ENCODE results near the gene TRIM60.
"Not testable (repeated sequence)": the region's sequence is repeated elsewhere in the genome, so short reads cannot be mapped to it uniquely, and the experiment has no call there.

The TRIM60 gene

GRCh38 chr4:165031436-165032211 lies at the start of gene TRIM60:
Gene TRIM60 (plus strand): TSS chr4:165031999. CDS start chr4:165040073, 8,074 bp downstream.
- no peak for DNase-seq

GRCh38 chr4:164989471-164989870 lies 42.3 kb upstream of the TRIM60 start:
- DNase-seq: no peak

GRCh38 chr4:164990786-164991185 lies 41.0 kb upstream of the TRIM60 start:
- not testable (repeated sequence) for DNase-seq

- not testable (repeated sequence) for DNase-seq
Measured at GRCh38 chr4:164996123-164996522, 35.7 kb upstream of the TRIM60 start.

GRCh38 chr4:164997324-164997723 lies 34.5 kb upstream of the TRIM60 start:
- no peak for DNase-seq

GRCh38 chr4:164997941-164998340 lies 33.9 kb upstream of the TRIM60 start:
- no peak for DNase-seq

- not testable (repeated sequence) for DNase-seq
Measured at GRCh38 chr4:164998526-164999080, 33.2 kb upstream of the TRIM60 start.

GRCh38 chr4:165001957-165002356 lies 29.8 kb upstream of the TRIM60 start:
- not testable (repeated sequence) for DNase-seq

GRCh38 chr4:165005352-165005925 lies 26.4 kb upstream of the TRIM60 start:
- no peak for DNase-seq

- no peak for DNase-seq
Measured at GRCh38 chr4:165006456-165006855, 25.3 kb upstream of the TRIM60 start.

- no peak for DNase-seq
Measured at GRCh38 chr4:165006886-165007285, 24.9 kb upstream of the TRIM60 start.

- no peak for DNase-seq
Measured at GRCh38 chr4:165009493-165010227, 22.1 kb upstream of the TRIM60 start.

GRCh38 chr4:165010487-165010886 lies 21.3 kb upstream of the TRIM60 start:
- DNase-seq: no peak

GRCh38 chr4:165010991-165011390 lies 20.8 kb upstream of the TRIM60 start:
- DNase-seq: no peak

GRCh38 chr4:165011403-165011802 lies 20.4 kb upstream of the TRIM60 start:
- no peak for DNase-seq

- no peak for DNase-seq
Measured at GRCh38 chr4:165013691-165014090, 18.1 kb upstream of the TRIM60 start.

- DNase-seq: no peak
Measured at GRCh38 chr4:165016971-165017370, 14.8 kb upstream of the TRIM60 start.

- not testable (repeated sequence) for DNase-seq
Measured at GRCh38 chr4:165019995-165020394, 11.8 kb upstream of the TRIM60 start.

GRCh38 chr4:165025782-165026181 lies 6.0 kb upstream of the TRIM60 start:
- not testable (repeated sequence) for DNase-seq

- no peak for DNase-seq
Measured at GRCh38 chr4:165027762-165028402, 3.9 kb upstream of the TRIM60 start.

GRCh38 chr4:165048170-165048569 lies 16.4 kb downstream of the TRIM60 start:
- no peak for DNase-seq

GRCh38 chr4:165052627-165053026 lies 20.8 kb downstream of the TRIM60 start:
- DNase-seq: no peak

- DNase-seq: no peak
Measured at GRCh38 chr4:165053645-165054044, 21.8 kb downstream of the TRIM60 start, which contains the start of gene TRIM75. Gene TRIM75 (plus strand): TSS chr4:165053866. CDS start chr4:165059148, 5,282 bp downstream.
